HFF-Myc (cell line): ENCODE measurements around the gene AGBL5.

ENCODE experiments used
- DNase-seq: peaks from one replicate; pipeline ENCODE4 v3.0.0-alpha.2; 2011; ENCODE audit warnings: low read depth; ENCODE audit errors: extremely low read depth
- H3K4me3 ChIP-seq: replicated peaks from 2 replicates; pipeline ENCODE4 v1.5.1; 2011; ENCODE audit warnings: low read depth, mild to moderate bottlenecking, control low read depth, low read length
- CTCF ChIP-seq: IDR thresholded peaks from 2 replicates; pipeline ENCODE4 v1.5.1; 2012; ENCODE audit warnings: mild to moderate bottlenecking, low read depth, low read length, control low read depth; ENCODE audit errors: missing control alignments

Gene AGBL5

GRCh38 chr2:27016801-27017325, 34.6 kb upstream of the AGBL5 start:
- no peak overlapping the region for H3K4me3 ChIP-seq
- no peak for DNase-seq
- peak; percentile 74 for TF ChIP-seq CTCF

DNA sequence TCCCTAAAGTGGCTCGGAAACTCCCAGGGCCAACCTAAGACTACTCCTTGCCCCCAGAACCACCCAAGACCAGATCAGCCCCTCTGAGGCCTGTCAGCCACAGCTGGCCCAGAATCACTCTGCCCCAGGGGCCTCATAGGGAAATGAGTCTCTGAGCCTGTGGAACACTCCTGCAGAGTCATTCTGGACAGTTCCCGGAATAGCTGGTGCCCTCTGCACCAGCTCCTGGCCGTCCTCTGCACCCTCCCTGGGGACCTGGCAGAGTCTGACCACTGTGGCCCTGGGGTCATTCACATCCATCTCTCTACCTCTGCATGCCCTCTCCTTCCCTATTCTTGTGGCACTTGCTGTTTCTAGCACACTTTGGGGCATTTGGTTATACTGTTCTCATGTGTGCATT, 33.3 kb upstream of the AGBL5 start:
- no peak for DNase-seq
- no peak for TF ChIP-seq CTCF
- no peak overlapping the region for H3K4me3 ChIP-seq

GRCh38 chr2:27019459-27019858, 32.0 kb upstream of the AGBL5 start:
- no peak for TF ChIP-seq CTCF
- H3K4me3 ChIP-seq, result no peak overlapping the region
- no peak for DNase-seq

- TF ChIP-seq CTCF, result no peak
- no peak overlapping the region for H3K4me3 ChIP-seq
- DNase-seq, result no peak
Measured at GRCh38 chr2:27019931-27020855, 31.3 kb upstream of the AGBL5 start.

- no peak for TF ChIP-seq CTCF
- H3K4me3 ChIP-seq, result no peak overlapping the region
- DNase-seq, result no peak
Measured at GRCh38 chr2:27021253-27022049, 30.0 kb upstream of the AGBL5 start.

- no peak for DNase-seq
- H3K4me3 ChIP-seq, result no peak overlapping the region
- no peak for TF ChIP-seq CTCF
Measured at GRCh38 chr2:27023740-27024139, 27.7 kb upstream of the AGBL5 start.
